ENCODE measurements around the gene RGS6. TPM values are rescaled to one million over a fixed set of nuclear protein-coding genes. Genes with fewer than 3 reads are reported as not detected.

RGS6 gene
- total and polyA plus RNA-seq, 4 donors, result 0.06 to 5.3 (median 0.17) TPM; not detected in 1

DNA sequence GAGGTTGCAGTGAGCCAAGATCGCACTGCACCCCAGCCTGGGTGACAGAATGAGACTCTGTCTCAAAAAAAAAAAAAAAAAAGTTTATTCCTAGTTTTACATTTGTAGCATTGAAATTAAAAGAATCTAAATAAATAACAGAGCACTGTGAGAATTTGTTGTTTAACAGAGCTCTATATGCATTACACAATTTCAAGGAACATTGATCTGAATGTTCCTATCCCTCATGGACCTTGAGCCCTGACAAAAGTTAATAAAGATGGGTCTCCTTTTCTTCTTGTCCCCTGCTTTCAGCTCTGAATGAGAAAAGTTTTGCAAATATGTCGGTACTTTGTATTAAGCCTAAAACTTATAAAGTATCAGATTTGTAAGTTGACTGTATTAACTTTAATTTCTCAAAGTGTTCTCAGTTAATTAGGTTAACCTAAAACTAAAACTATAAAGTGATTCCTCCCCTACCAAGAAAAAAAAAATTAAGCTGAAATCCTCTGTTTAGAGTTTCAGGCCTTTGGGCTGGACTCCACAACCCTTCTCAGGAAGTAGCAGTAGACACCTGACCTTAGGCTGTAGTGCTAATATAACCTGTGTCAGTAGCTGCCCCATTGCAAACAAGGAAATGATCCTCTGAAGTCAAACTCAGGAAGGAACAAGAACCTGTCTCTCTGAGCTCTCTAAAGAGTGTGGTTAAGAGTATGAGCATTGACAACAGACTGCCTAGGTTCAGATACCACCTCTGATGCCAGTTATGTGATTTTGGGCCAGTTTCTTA, 484.0 kb downstream of the RGS6 start:
- no peak overlapping the region for H3K9ac ChIP-seq (ENCODE audit: low read depth in 1 of 2, low read length in 2 of 2)
- WGBS, result 96% methylated on average over 2 of the region's 2 CpGs
- no peak overlapping the region for H3K4me3 ChIP-seq (ENCODE audit: low read depth in 1 of 3, low read length in 3 of 3)
- H3K9me3 ChIP-seq (ENCODE audit: control insufficient read depth in 4 of 4, low read length in 3 of 4), result peaks cover 0 to 4% (median 2%) of the 10 kb centered on the region in 4 donors
- H3K36me3 ChIP-seq (ENCODE audit: control insufficient read depth in 4 of 4, insufficient read depth in 3 of 4, low read depth in 1 of 4, low read length in 3 of 4), result peaks cover 0 to 1% (median 0%) of the 10 kb centered on the region in 4 donors
- no peaks in the 10 kb centered on the region for H3K27me3 ChIP-seq (ENCODE audit: control insufficient read depth in 4 of 4, insufficient read depth in 4 of 4, low read length in 3 of 4)
- TF ChIP-seq YY1 (IDR thresholded peaks at IDR 0.05), result no peak
- TF ChIP-seq SP1 (IDR thresholded peaks at IDR 0.05), result no peak
- TF ChIP-seq FOXA2 (IDR thresholded peaks at IDR 0.05), result no peak
- TF ChIP-seq HNF4A (conservative IDR thresholded peaks at IDR 0.05), result peak in 1 of 2 donors; percentile 21
- DNase-seq (ENCODE audit: low spot score), result no peak
- H3K4me1 ChIP-seq (ENCODE audit: control insufficient read depth in 4 of 4, insufficient read depth in 4 of 4, low read length in 3 of 4), result no peaks in the 10 kb centered on the region
- H3K27ac ChIP-seq (ENCODE audit: low read depth in 1 of 2, low read length in 2 of 2), result no peak overlapping the region

DNA sequence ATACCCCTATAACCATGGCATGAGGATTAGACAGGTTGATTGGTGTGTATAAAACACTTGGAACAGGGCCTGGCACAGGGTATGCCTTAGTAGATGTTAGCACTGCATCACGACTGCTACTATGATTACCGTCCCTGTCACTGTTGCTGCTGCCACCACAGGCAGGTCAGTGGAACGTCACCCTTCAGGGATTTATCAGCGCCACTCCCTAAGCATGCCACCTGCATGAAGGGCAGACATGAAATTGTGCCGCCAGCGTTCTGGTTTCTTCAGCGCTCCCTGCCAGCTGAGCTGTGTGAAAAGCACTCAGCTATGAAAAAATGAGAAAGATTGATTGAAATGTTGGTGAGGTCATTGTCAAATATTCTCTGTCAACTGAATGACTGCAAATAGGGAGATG, 484.7 kb downstream of the RGS6 start:
- no peak for DNase-seq (ENCODE audit: low spot score)
- no peak overlapping the region for H3K27ac ChIP-seq (ENCODE audit: low read depth in 1 of 2, low read length in 2 of 2)
- H3K27me3 ChIP-seq (ENCODE audit: control insufficient read depth in 4 of 4, insufficient read depth in 4 of 4, low read length in 3 of 4), result no peaks in the 10 kb centered on the region
- H3K4me1 ChIP-seq (ENCODE audit: control insufficient read depth in 4 of 4, insufficient read depth in 4 of 4, low read length in 3 of 4), result no peaks in the 10 kb centered on the region
- peaks cover 0 to 4% (median 2%) of the 10 kb centered on the region in 4 donors for H3K9me3 ChIP-seq (ENCODE audit: control insufficient read depth in 4 of 4, low read length in 3 of 4)
- no peak overlapping the region for H3K4me3 ChIP-seq (ENCODE audit: low read depth in 1 of 3, low read length in 3 of 3)
- 87% methylated on average over 7 of the region's 7 CpGs for WGBS
- H3K9ac ChIP-seq (ENCODE audit: low read depth in 1 of 2, low read length in 2 of 2), result no peak overlapping the region
- no peak for TF ChIP-seq HNF4G (IDR thresholded peaks at IDR 0.05)
- H3K36me3 ChIP-seq (ENCODE audit: control insufficient read depth in 4 of 4, insufficient read depth in 3 of 4, low read depth in 1 of 4, low read length in 3 of 4), result peaks cover 0 to 1% (median 0%) of the 10 kb centered on the region in 4 donors

DNA sequence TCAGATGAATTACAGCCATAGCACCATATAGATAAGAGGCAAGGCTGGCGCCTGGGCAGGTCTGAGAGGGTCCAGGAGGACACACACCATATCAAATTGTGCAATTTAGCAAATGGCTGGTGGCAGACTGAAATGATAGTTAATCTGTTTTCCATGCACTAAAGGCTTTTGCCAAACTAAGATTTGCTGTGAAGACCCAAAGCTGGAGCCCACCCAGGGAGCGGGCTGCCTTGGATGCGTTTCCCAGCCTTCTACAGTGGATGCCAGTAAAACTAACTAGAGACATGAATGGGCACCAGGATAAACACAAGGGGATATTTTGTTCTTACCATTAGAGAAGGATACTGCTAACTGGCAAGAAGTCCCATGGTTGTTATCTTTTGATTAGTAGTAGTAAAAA, 486.6 kb downstream of the RGS6 start:
- 81% methylated on average over 3 of the region's 3 CpGs for WGBS
- H3K36me3 ChIP-seq (ENCODE audit: control insufficient read depth in 4 of 4, insufficient read depth in 3 of 4, low read depth in 1 of 4, low read length in 3 of 4), result peaks cover 0 to 1% (median 0%) of the 10 kb centered on the region in 4 donors
- H3K27me3 ChIP-seq (ENCODE audit: control insufficient read depth in 4 of 4, insufficient read depth in 4 of 4, low read length in 3 of 4), result peaks cover 0 to 2% (median under 1%) of the 10 kb centered on the region in 4 donors
- TF ChIP-seq, protein P1, sequence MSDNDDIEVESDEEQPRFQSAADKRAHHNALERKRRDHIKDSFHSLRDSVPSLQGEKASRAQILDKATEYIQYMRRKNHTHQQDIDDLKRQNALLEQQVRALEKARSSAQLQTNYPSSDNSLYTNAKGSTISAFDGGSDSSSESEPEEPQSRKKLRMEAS (IDR thresholded peaks at IDR 0.05), result no peak
- TF ChIP-seq YY1 (IDR thresholded peaks at IDR 0.05) (no peak), SP1 (IDR thresholded peaks at IDR 0.05) (no peak), RXRA (IDR thresholded peaks at IDR 0.05) (no peak), EGR1 (IDR thresholded peaks at IDR 0.05; ENCODE audit: low read depth in 2 of 2) (no peak), FOXA2 (IDR thresholded peaks at IDR 0.05) (no peak), RAD21 (IDR thresholded peaks at IDR 0.05) (no peak), TAF1 (conservative IDR thresholded peaks at IDR 0.05) (no peak), HNF4A (conservative IDR thresholded peaks at IDR 0.05) (no peak), GABPA (IDR thresholded peaks at IDR 0.05 in 1 of 2, conservative IDR thresholded peaks at IDR 0.05 in 1 of 2) (no peak), HNF4G (IDR thresholded peaks at IDR 0.05) (no peak), JUND (IDR thresholded peaks at IDR 0.05) (no peak), NR2F2 (IDR thresholded peaks at IDR 0.05) (no peak), FOXA1 (IDR thresholded peaks at IDR 0.05) (no peak)
- TF ChIP-seq, protein P2, sequence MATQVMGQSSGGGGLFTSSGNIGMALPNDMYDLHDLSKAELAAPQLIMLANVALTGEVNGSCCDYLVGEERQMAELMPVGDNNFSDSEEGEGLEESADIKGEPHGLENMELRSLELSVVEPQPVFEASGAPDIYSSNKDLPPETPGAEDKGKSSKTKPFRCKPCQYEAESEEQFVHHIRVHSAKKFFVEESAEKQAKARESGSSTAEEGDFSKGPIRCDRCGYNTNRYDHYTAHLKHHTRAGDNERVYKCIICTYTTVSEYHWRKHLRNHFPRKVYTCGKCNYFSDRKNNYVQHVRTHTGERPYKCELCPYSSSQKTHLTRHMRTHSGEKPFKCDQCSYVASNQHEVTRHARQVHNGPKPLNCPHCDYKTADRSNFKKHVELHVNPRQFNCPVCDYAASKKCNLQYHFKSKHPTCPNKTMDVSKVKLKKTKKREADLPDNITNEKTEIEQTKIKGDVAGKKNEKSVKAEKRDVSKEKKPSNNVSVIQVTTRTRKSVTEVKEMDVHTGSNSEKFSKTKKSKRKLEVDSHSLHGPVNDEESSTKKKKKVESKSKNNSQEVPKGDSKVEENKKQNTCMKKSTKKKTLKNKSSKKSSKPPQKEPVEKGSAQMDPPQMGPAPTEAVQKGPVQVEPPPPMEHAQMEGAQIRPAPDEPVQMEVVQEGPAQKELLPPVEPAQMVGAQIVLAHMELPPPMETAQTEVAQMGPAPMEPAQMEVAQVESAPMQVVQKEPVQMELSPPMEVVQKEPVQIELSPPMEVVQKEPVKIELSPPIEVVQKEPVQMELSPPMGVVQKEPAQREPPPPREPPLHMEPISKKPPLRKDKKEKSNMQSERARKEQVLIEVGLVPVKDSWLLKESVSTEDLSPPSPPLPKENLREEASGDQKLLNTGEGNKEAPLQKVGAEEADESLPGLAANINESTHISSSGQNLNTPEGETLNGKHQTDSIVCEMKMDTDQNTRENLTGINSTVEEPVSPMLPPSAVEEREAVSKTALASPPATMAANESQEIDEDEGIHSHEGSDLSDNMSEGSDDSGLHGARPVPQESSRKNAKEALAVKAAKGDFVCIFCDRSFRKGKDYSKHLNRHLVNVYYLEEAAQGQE (IDR thresholded peaks at IDR 0.05), result no peak
- TF ChIP-seq, protein P3, sequence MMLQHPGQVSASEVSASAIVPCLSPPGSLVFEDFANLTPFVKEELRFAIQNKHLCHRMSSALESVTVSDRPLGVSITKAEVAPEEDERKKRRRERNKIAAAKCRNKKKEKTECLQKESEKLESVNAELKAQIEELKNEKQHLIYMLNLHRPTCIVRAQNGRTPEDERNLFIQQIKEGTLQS (IDR thresholded peaks at IDR 0.05), result no peak
- TF ChIP-seq, protein P4, sequence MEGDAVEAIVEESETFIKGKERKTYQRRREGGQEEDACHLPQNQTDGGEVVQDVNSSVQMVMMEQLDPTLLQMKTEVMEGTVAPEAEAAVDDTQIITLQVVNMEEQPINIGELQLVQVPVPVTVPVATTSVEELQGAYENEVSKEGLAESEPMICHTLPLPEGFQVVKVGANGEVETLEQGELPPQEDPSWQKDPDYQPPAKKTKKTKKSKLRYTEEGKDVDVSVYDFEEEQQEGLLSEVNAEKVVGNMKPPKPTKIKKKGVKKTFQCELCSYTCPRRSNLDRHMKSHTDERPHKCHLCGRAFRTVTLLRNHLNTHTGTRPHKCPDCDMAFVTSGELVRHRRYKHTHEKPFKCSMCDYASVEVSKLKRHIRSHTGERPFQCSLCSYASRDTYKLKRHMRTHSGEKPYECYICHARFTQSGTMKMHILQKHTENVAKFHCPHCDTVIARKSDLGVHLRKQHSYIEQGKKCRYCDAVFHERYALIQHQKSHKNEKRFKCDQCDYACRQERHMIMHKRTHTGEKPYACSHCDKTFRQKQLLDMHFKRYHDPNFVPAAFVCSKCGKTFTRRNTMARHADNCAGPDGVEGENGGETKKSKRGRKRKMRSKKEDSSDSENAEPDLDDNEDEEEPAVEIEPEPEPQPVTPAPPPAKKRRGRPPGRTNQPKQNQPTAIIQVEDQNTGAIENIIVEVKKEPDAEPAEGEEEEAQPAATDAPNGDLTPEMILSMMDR (IDR thresholded peaks at IDR 0.05; ENCODE audit: low read depth, low read length, missing input control), result no peak
- TF ChIP-seq, protein P5, sequence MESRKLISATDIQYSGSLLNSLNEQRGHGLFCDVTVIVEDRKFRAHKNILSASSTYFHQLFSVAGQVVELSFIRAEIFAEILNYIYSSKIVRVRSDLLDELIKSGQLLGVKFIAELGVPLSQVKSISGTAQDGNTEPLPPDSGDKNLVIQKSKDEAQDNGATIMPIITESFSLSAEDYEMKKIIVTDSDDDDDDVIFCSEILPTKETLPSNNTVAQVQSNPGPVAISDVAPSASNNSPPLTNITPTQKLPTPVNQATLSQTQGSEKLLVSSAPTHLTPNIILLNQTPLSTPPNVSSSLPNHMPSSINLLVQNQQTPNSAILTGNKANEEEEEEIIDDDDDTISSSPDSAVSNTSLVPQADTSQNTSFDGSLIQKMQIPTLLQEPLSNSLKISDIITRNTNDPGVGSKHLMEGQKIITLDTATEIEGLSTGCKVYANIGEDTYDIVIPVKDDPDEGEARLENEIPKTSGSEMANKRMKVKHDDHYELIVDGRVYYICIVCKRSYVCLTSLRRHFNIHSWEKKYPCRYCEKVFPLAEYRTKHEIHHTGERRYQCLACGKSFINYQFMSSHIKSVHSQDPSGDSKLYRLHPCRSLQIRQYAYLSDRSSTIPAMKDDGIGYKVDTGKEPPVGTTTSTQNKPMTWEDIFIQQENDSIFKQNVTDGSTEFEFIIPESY (IDR thresholded peaks at IDR 0.05), result no peak
- H3K9me3 ChIP-seq (ENCODE audit: control insufficient read depth in 4 of 4, low read length in 3 of 4), result peaks cover 0 to 4% (median 2%) of the 10 kb centered on the region in 4 donors
- H3K4me3 ChIP-seq (ENCODE audit: low read depth in 1 of 3, low read length in 3 of 3), result no peak overlapping the region
- H3K4me1 ChIP-seq (ENCODE audit: control insufficient read depth in 4 of 4, insufficient read depth in 4 of 4, low read length in 3 of 4), result no peaks in the 10 kb centered on the region
- no peak for DNase-seq (ENCODE audit: low spot score)
- H3K9ac ChIP-seq (ENCODE audit: low read depth in 1 of 2, low read length in 2 of 2), result no peak overlapping the region
- H3K27ac ChIP-seq (ENCODE audit: low read depth in 1 of 2, low read length in 2 of 2), result no peak overlapping the region
